HepG2 (cell line): ENCODE data around the gene FHIT.

Source experiments
- CEBPB ChIP-seq: IDR thresholded peaks from 2 replicates; pipeline ENCODE4 v1.6.1; 2011; ENCODE audit warnings: low read depth, low read length, improper control_type of control experiment, borderline replicate concordance
- EZH2 ChIP-seq: conservative IDR thresholded peaks from 2 replicates; pipeline ENCODE4 v1.6.1; 2012; ENCODE audit warnings: mild to moderate bottlenecking, low read depth, low read length, moderate library complexity
- MAFG ChIP-seq: sonication (generic); formaldehyde crosslinking; IDR thresholded peaks from 2 replicates; pipeline ENCODE4 v1.5.1; 2020; ENCODE audit warnings: mild to moderate bottlenecking, missing genetic modification reagents
- STAG1 ChIP-seq: sonication (generic); formaldehyde crosslinking; IDR thresholded peaks from 2 replicates; pipeline ENCODE4 v1.4.0; 2020; ENCODE audit warnings: missing genetic modification reagents
- TF ChIP-seq, protein P1 (sequence below): sonication (generic); formaldehyde crosslinking; IDR thresholded peaks from 2 replicates; pipeline ENCODE4 v1.8.1; 2022; ENCODE audit warnings: low read depth, mild to moderate bottlenecking, missing genetic modification reagents
- TF ChIP-seq, protein P2 (sequence below): IDR thresholded peaks from 2 replicates; pipeline ENCODE4 v1.6.1; 2016; ENCODE audit warnings: control low read depth
- TF ChIP-seq, protein P3 (sequence below), 2 experiments: fragments of 450-650 bp in 1 of 2; sonication (generic) in 1 of 2; formaldehyde crosslinking; IDR thresholded peaks; 2 replicates each; pipeline versions ENCODE4 v1.5.0 to v1.8.0; 2020 to 2022; ENCODE audit warnings: mild to moderate bottlenecking in 1 of 2, missing genetic modification reagents in 1 of 2

DNA sequence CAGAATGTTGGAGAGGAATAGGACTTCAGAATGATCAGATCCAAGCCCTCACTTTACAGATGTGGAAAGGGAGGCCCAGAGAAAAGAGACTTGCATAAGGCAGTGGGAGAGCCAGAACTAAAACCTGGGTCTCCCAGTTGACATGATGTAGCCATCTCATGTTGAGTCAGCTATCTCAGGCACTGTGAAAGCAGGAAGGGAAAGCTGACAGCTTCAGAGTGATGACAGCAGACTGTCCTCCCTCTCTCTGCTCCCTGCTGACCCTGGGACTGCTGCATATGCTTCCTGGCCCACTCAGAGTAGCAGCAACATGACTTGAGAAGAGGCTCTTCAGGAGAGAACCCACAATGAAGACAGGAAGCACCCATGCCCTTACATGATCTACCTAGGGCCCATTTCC is 14.7 kb downstream of the FHIT start:
- TF ChIP-seq, protein P1, sequence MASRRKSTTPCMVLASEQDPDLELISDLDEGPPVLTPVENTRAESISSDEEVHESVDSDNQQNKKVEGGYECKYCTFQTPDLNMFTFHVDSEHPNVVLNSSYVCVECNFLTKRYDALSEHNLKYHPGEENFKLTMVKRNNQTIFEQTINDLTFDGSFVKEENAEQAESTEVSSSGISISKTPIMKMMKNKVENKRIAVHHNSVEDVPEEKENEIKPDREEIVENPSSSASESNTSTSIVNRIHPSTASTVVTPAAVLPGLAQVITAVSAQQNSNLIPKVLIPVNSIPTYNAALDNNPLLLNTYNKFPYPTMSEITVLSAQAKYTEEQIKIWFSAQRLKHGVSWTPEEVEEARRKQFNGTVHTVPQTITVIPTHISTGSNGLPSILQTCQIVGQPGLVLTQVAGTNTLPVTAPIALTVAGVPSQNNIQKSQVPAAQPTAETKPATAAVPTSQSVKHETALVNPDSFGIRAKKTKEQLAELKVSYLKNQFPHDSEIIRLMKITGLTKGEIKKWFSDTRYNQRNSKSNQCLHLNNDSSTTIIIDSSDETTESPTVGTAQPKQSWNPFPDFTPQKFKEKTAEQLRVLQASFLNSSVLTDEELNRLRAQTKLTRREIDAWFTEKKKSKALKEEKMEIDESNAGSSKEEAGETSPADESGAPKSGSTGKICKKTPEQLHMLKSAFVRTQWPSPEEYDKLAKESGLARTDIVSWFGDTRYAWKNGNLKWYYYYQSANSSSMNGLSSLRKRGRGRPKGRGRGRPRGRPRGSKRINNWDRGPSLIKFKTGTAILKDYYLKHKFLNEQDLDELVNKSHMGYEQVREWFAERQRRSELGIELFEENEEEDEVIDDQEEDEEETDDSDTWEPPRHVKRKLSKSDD (CRISPR knock-in tag): no peak
- TF ChIP-seq STAG1 (CRISPR knock-in tag) (no peak), EZH2 (no peak), MAFG (CRISPR knock-in tag) (no peak), CEBPB (no peak)
- TF ChIP-seq, protein P2, sequence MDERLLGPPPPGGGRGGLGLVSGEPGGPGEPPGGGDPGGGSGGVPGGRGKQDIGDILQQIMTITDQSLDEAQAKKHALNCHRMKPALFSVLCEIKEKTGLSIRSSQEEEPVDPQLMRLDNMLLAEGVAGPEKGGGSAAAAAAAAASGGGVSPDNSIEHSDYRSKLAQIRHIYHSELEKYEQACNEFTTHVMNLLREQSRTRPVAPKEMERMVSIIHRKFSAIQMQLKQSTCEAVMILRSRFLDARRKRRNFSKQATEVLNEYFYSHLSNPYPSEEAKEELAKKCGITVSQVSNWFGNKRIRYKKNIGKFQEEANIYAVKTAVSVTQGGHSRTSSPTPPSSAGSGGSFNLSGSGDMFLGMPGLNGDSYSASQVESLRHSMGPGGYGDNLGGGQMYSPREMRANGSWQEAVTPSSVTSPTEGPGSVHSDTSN (CRISPR knock-in tag): no peak
- TF ChIP-seq, protein P3, sequence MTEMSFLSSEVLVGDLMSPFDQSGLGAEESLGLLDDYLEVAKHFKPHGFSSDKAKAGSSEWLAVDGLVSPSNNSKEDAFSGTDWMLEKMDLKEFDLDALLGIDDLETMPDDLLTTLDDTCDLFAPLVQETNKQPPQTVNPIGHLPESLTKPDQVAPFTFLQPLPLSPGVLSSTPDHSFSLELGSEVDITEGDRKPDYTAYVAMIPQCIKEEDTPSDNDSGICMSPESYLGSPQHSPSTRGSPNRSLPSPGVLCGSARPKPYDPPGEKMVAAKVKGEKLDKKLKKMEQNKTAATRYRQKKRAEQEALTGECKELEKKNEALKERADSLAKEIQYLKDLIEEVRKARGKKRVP (CRISPR knock-in tag; IDR thresholded peaks at IDR 0.05): no peak
